ENCODE measurements around the gene MCM9. TPM values are rescaled to one million over a fixed set of nuclear protein-coding genes. Genes with fewer than 3 reads are reported as not detected.
"Not testable (repeated sequence)": the region's sequence is repeated elsewhere in the genome, so short reads cannot be mapped to it uniquely, and the experiment has no call there.

MCM9 gene
- total and polyA plus RNA-seq, 2 of the 13 experiments (the other 11 are each of a cell fraction or from before 2014, with no cell fraction given) = 3.8 to 17.2 TPM

- TF ChIP-seq CTCF (CRISPR knock-in tag; IDR thresholded peaks at IDR 0.05) = peak; percentile 51
- TF ChIP-seq TBX2 (CRISPR knock-in tag; IDR thresholded peaks at IDR 0.05; ENCODE audit: borderline replicate concordance) = 0 out of 2 replicates have a peak, but pooled peaks have one; percentile 40
- peak; percentile 93 for TF ChIP-seq ZNF768 (CRISPR knock-in tag; IDR thresholded peaks at IDR 0.05)
- peak; percentile 62; the same call in 1 of the 2 replicates for TF ChIP-seq ZNF891 (CRISPR knock-in tag; IDR thresholded peaks at IDR 0.05)
- 0 out of 2 replicates have a peak, but pooled peaks have one; percentile 35 for TF ChIP-seq SP4 (CRISPR knock-in tag; IDR thresholded peaks at IDR 0.05)
- TF ChIP-seq THAP11 (CRISPR knock-in tag; IDR thresholded peaks at IDR 0.05) = peak; percentile 47; the same call in 1 of the 2 replicates
- TF ChIP-seq SOX6 (IDR thresholded peaks at IDR 0.05) = not testable (repeated sequence)
- peak; percentile 59 for TF ChIP-seq SOX6 (CRISPR knock-in tag; IDR thresholded peaks at IDR 0.05)
- TF ChIP-seq IRF2 (CRISPR knock-in tag; IDR thresholded peaks at IDR 0.05) = peak; percentile 55; the same call in 1 of the 2 replicates
- TF ChIP-seq DRAP1 (CRISPR knock-in tag; IDR thresholded peaks at IDR 0.05) = peak; percentile 13; the same call in 1 of the 2 replicates
- peak; percentile 35; the same call in 1 of the 2 replicates for TF ChIP-seq ZBTB34 (CRISPR knock-in tag; IDR thresholded peaks at IDR 0.05)
- TF ChIP-seq ZNF331 (CRISPR knock-in tag; IDR thresholded peaks at IDR 0.05) = peak; percentile 53; the same call in 1 of the 2 replicates
- peak; percentile 65; the same call in 1 of the 2 replicates for TF ChIP-seq ZNF710 (CRISPR knock-in tag; IDR thresholded peaks at IDR 0.05; ENCODE audit: borderline replicate concordance)
- TF ChIP-seq ZBTB7B (CRISPR knock-in tag; IDR thresholded peaks at IDR 0.05) = peak; percentile 57; the same call in 1 of the 2 replicates
- 0 out of 2 replicates have a peak, but pooled peaks have one; percentile 36 for TF ChIP-seq ZFP91 (CRISPR knock-in tag; IDR thresholded peaks at IDR 0.05; ENCODE audit: borderline replicate concordance)
- TF ChIP-seq KDM3A (CRISPR knock-in tag; IDR thresholded peaks at IDR 0.05; ENCODE audit: low read depth) = peak; percentile 79; the same call in 1 of the 2 replicates
- peak; percentile 46; the same call in 1 of the 2 replicates for TF ChIP-seq SOX5 (CRISPR knock-in tag; IDR thresholded peaks at IDR 0.05; ENCODE audit: borderline replicate concordance)
- TF ChIP-seq MTA1 (CRISPR knock-in tag; IDR thresholded peaks at IDR 0.05; ENCODE audit: borderline replicate concordance) = peak; percentile 80; the same call in 1 of the 2 replicates
- peak; percentile 48; the same call in 1 of the 2 replicates for TF ChIP-seq NFKB2 (CRISPR knock-in tag; IDR thresholded peaks at IDR 0.05; ENCODE audit: borderline replicate concordance)
- TF ChIP-seq MEIS1 (CRISPR knock-in tag; IDR thresholded peaks at IDR 0.05; ENCODE audit: borderline replicate concordance) = 0 out of 2 replicates have a peak, but pooled peaks have one; percentile 36
- TF ChIP-seq ZNF772 (CRISPR knock-in tag; IDR thresholded peaks at IDR 0.05) = peak; percentile 64
- TF ChIP-seq ZFY (CRISPR knock-in tag; IDR thresholded peaks at IDR 0.05) = peak; percentile 64
These were observed 138.4 kb downstream of the MCM9 start (continued) for GRCh38 chr6:118796548-118796947.
